NB4 (cell line): ENCODE results near the gene TBXAS1.

Source experiments
- CTCF ChIP-seq: IDR thresholded peaks from one replicate; pipeline ENCODE4 v1.5.1; 2012; ENCODE audit warnings: low read depth, low read length
- MAX ChIP-seq: IDR thresholded peaks from 2 replicates; pipeline ENCODE4 v1.6.1; 2011; ENCODE audit warnings: low read depth, low read length
- MYC ChIP-seq: IDR thresholded peaks from 2 replicates; pipeline ENCODE4 v1.6.1; 2011; ENCODE audit warnings: low read depth, low read length
- POLR2A ChIP-seq: IDR thresholded peaks from 2 replicates; pipeline ENCODE4 v1.6.1; 2011; ENCODE audit warnings: mild to moderate bottlenecking; ENCODE audit not compliant: insufficient read length; ENCODE audit errors: extremely low read depth

GRCh38 chr7:139914306-139915267 is 85.5 kb downstream of the TBXAS1 start:
- TF ChIP-seq POLR2A (no peak), CTCF (no peak), MAX (no peak), MYC (no peak)
